HUES6 (cell line): Measurements from ENCODE around the gene WDFY2.

Source experiments
- H3K27ac ChIP-seq: 2 replicates; pipeline ENCODE4 v1.7.0; 2013; ENCODE audit warnings: low read depth, mild to moderate bottlenecking, low read length, inconsistent platforms
- H3K27me3 ChIP-seq: 2 replicates; pipeline ENCODE4 v1.6.1; 2013; ENCODE audit warnings: low read length; ENCODE audit not compliant: control insufficient read depth, insufficient read depth
- H3K36me3 ChIP-seq: 2 replicates; pipeline ENCODE4 v1.6.1; 2013; ENCODE audit warnings: low read length; ENCODE audit not compliant: control insufficient read depth, insufficient read depth
- H3K4me1 ChIP-seq: 2 replicates; pipeline ENCODE4 v1.6.1; 2013; ENCODE audit warnings: low read length; ENCODE audit not compliant: control insufficient read depth, insufficient read depth
- H3K4me3 ChIP-seq: 2 replicates; pipeline ENCODE4 v1.5.1; 2013; ENCODE audit warnings: low read depth, low read length
- H3K9ac ChIP-seq: one replicate; pipeline ENCODE4 v1.6.1; 2013; ENCODE audit warnings: mild to moderate bottlenecking, low read length
- H3K9me3 ChIP-seq: 2 replicates; pipeline ENCODE4 v1.6.1; 2013; ENCODE audit warnings: low read depth, low read length; ENCODE audit not compliant: control insufficient read depth, insufficient read depth

The WDFY2 gene

DNA sequence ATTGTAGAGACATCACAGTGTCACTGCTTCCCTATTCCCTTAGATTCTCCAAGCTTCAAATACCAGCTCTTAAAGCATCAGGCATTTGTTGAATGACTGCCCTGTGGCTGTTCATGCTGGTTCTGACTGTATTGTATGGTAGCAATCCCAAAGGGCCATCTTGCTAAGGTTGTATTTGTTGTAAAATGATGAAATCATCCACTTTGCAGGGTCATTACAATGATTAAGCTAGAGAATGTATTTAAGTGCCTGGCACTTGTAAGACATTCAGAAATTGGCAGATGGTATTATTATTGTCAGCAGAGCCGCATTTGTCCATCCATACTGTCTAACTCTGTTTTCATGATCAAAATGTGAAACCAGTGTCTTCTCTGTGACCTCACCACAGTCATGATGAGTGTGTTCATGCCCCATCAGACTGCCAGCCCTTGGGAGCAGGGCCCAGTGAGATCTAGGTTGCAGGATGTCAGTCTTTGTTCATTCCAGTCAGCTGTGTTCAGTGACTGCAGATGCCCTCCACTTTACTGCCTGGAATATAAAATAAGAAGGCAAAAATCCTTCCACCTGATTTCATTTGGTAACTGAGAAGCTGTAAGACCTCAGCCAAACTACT is 133.6 kb downstream of the WDFY2 start:
- no peak overlapping the region for H3K9ac ChIP-seq
- no peak overlapping the region for H3K4me3 ChIP-seq
- H3K9me3 ChIP-seq: no peaks in the 10 kb centered on the region
- no peaks in the 10 kb centered on the region for H3K4me1 ChIP-seq
- H3K27ac ChIP-seq: no peak overlapping the region
- H3K27me3 ChIP-seq: no peaks in the 10 kb centered on the region
- no peaks in the 10 kb centered on the region; the same call in 1 of the 2 replicates for H3K36me3 ChIP-seq

- Histone ChIP-seq H3K4me1 (no peaks in the 10 kb centered on the region), H3K4me3 (no peak overlapping the region), H3K27ac (no peak overlapping the region), H3K27me3 (no peaks in the 10 kb centered on the region), H3K36me3 (no peaks in the 10 kb centered on the region; the same call in 1 of the 2 replicates), H3K9me3 (no peaks in the 10 kb centered on the region), H3K9ac (no peak overlapping the region)
Measured at GRCh38 chr13:51719394-51719793, 135.1 kb downstream of the WDFY2 start.

DNA sequence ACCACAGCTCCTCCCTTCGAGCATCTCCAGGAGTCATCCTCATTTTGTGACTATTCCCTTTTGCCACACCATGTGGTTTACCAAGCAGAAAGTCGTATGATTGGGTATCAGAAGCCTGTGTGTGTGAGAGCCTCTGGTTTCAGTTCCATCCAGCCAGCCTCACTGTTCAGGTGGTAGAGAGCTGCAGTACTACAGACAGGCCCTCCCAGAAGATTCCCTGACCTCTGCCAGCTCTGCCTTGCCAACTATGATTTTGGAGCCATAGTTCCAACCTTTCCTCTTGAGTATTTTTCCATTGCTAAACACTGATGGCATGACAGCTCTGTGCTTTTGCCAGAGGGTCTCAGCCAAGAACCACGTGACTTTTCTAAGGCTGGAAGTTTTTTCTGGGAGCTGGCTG is 137.2 kb downstream of the WDFY2 start:
- H3K9ac ChIP-seq: no peak overlapping the region
- H3K27me3 ChIP-seq: no peaks in the 10 kb centered on the region
- H3K36me3 ChIP-seq: no peaks in the 10 kb centered on the region; the same call in 1 of the 2 replicates
- no peaks in the 10 kb centered on the region for H3K9me3 ChIP-seq
- H3K27ac ChIP-seq: no peak overlapping the region
- H3K4me3 ChIP-seq: no peak overlapping the region
- no peaks in the 10 kb centered on the region for H3K4me1 ChIP-seq

- Histone ChIP-seq H3K36me3 (peaks cover 10% of the 10 kb centered on the region), H3K4me3 (no peak overlapping the region), H3K9me3 (no peaks in the 10 kb centered on the region), H3K27me3 (no peaks in the 10 kb centered on the region), H3K27ac (no peak overlapping the region), H3K4me1 (no peaks in the 10 kb centered on the region), H3K9ac (no peak overlapping the region)
Measured at GRCh38 chr13:51723529-51723928, 139.3 kb downstream of the WDFY2 start.

DNA sequence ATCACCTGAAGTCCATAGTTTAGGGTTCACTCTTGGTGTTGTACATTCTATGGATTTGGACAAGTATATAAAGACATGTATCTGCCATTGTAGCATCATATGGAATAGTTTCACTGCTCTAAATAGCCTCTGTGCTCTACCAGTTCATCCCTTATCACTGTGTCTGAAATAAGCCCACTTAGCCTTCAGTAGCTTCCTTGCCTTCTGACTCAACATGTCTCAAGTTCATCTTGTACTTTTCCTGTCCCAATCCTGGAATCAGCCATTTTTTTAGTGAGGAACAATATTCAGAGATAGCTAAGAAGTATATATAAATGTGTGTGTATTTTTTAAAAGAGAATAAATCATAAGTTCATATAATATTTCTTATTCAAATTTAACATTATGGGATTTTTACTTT is 140.5 kb downstream of the WDFY2 start:
- Histone ChIP-seq H3K36me3 (peaks cover 10% of the 10 kb centered on the region), H3K9me3 (no peaks in the 10 kb centered on the region), H3K27me3 (no peaks in the 10 kb centered on the region), H3K4me3 (no peak overlapping the region), H3K27ac (no peak overlapping the region), H3K9ac (no peak overlapping the region), H3K4me1 (peaks cover 11% of the 10 kb centered on the region)

- no peak overlapping the region for H3K4me3 ChIP-seq
- peaks cover 20% of the 10 kb centered on the region for H3K4me1 ChIP-seq
- no peak overlapping the region for H3K27ac ChIP-seq
- no peaks in the 10 kb centered on the region for H3K9me3 ChIP-seq
- H3K36me3 ChIP-seq: peaks cover 16% of the 10 kb centered on the region
- no peak overlapping the region for H3K9ac ChIP-seq
- no peaks in the 10 kb centered on the region for H3K27me3 ChIP-seq
Measured at GRCh38 chr13:51726446-51727193, 142.4 kb downstream of the WDFY2 start.

- H3K27ac ChIP-seq: no peak overlapping the region
- H3K9ac ChIP-seq: no peak overlapping the region
- H3K27me3 ChIP-seq: no peaks in the 10 kb centered on the region
- no peaks in the 10 kb centered on the region for H3K9me3 ChIP-seq
- H3K4me3 ChIP-seq: no peak overlapping the region
- H3K36me3 ChIP-seq: peaks cover 19% of the 10 kb centered on the region
- peaks cover 20% of the 10 kb centered on the region for H3K4me1 ChIP-seq
Measured at GRCh38 chr13:51727634-51728274, 143.5 kb downstream of the WDFY2 start.

DNA sequence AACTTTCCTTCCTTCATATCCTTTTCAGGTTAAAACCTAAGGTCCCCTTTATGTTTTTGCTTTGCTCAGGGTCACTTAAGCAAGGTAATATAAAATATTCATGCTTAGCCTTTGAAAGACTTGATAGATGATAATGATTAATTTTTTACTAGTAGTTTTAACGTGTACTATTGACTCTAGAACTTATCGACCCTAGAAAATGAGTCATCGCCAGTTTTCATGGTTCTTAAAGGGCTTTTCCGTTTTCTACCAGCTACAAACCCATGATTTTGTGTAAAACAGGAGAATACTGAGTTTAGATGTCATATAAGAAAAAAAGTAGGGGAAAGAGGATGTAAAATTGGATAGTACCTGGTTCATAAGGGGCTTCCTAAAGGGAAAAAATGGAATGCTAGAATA is 144.0 kb downstream of the WDFY2 start:
- Histone ChIP-seq H3K27me3 (no peaks in the 10 kb centered on the region), H3K9me3 (no peaks in the 10 kb centered on the region), H3K4me3 (no peak overlapping the region), H3K27ac (no peak overlapping the region), H3K9ac (no peak overlapping the region), H3K36me3 (peaks cover 19% of the 10 kb centered on the region), H3K4me1 (peaks cover 21% of the 10 kb centered on the region)

GRCh38 chr13:51728972-51729371 is 144.7 kb downstream of the WDFY2 start:
- Histone ChIP-seq H3K9me3 (no peaks in the 10 kb centered on the region), H3K27ac (no peak overlapping the region), H3K9ac (no peak overlapping the region), H3K4me1 (peaks cover 25% of the 10 kb centered on the region), H3K36me3 (peaks cover 19% of the 10 kb centered on the region), H3K4me3 (no peak overlapping the region), H3K27me3 (no peaks in the 10 kb centered on the region)

- H3K9ac ChIP-seq: peak overlapping the region; percentile 36
- no peaks in the 10 kb centered on the region for H3K9me3 ChIP-seq
- no peak overlapping the region for H3K4me3 ChIP-seq
- peaks cover 19% of the 10 kb centered on the region for H3K36me3 ChIP-seq
- peak overlapping the region; percentile 52; the same call in 1 of the 2 replicates for H3K27ac ChIP-seq
- H3K4me1 ChIP-seq: peaks cover 25% of the 10 kb centered on the region
- H3K27me3 ChIP-seq: no peaks in the 10 kb centered on the region
Measured at GRCh38 chr13:51729866-51730553, 145.7 kb downstream of the WDFY2 start.

- no peaks in the 10 kb centered on the region for H3K27me3 ChIP-seq
- no peak overlapping the region for H3K27ac ChIP-seq
- no peak overlapping the region for H3K4me3 ChIP-seq
- H3K36me3 ChIP-seq: peaks cover 19% of the 10 kb centered on the region
- peaks cover 25% of the 10 kb centered on the region for H3K4me1 ChIP-seq
- H3K9me3 ChIP-seq: no peaks in the 10 kb centered on the region
- peak overlapping the region; percentile 7 for H3K9ac ChIP-seq
Measured at GRCh38 chr13:51730927-51731326, 146.7 kb downstream of the WDFY2 start.
